RWPE2 (cell line): ENCODE results near the gene ELOVL6.

Experiments used
- ATAC-seq: fragments of 200-7000 bp; cut with Tn5 transposase; 3 replicates; pipeline ENCODE4 v1.9.1; 2021; ENCODE audit warnings: low read depth
- DNase-seq: peaks from one replicate; pipeline ENCODE4 v3.0.0-alpha.2; 2020; ENCODE audit warnings: low spot score
- H3K27ac ChIP-seq: fragments of 450-650 bp; 2 replicates; pipeline ENCODE4 v1.5.1; 2017; ENCODE audit warnings: mild to moderate bottlenecking; ENCODE audit not compliant: poor library complexity, severe bottlenecking
- H3K27me3 ChIP-seq: fragments of 250-450 bp; sonication (Bioruptor Pico); 2 replicates; pipeline ENCODE4 v1.5.1; 2021; ENCODE audit warnings: mild to moderate bottlenecking, moderate library complexity; ENCODE audit not compliant: insufficient read depth, poor library complexity, severe bottlenecking
- H3K36me3 ChIP-seq: fragments of 250-450 bp; sonication (Bioruptor Pico); 2 replicates; pipeline ENCODE4 v1.5.1; 2020; ENCODE audit warnings: low read depth, mild to moderate bottlenecking, moderate library complexity
- H3K4me1 ChIP-seq: fragments of 250-450 bp; sonication (Bioruptor Pico); 2 replicates; pipeline ENCODE4 v1.5.1; 2021; ENCODE audit warnings: mild to moderate bottlenecking, moderate library complexity; ENCODE audit not compliant: insufficient read depth, poor library complexity, severe bottlenecking
- H3K4me3 ChIP-seq: fragments of 250-450 bp; sonication (Bioruptor Pico); 2 replicates; pipeline ENCODE4 v1.5.1; 2021; ENCODE audit warnings: mild to moderate bottlenecking, moderate library complexity; ENCODE audit not compliant: severe bottlenecking
- H3K9me3 ChIP-seq: fragments of 250-450 bp; sonication (Bioruptor Pico); 2 replicates; pipeline ENCODE4 v1.5.1; 2021; ENCODE audit warnings: mild to moderate bottlenecking, moderate library complexity; ENCODE audit not compliant: severe bottlenecking
- CTCF ChIP-seq: fragments of 450-650 bp; IDR thresholded peaks from one replicate; pipeline ENCODE4 v1.5.1; 2017; ENCODE audit warnings: mild to moderate bottlenecking, moderate library complexity; ENCODE audit not compliant: poor library complexity, severe bottlenecking

ELOVL6 gene

DNA sequence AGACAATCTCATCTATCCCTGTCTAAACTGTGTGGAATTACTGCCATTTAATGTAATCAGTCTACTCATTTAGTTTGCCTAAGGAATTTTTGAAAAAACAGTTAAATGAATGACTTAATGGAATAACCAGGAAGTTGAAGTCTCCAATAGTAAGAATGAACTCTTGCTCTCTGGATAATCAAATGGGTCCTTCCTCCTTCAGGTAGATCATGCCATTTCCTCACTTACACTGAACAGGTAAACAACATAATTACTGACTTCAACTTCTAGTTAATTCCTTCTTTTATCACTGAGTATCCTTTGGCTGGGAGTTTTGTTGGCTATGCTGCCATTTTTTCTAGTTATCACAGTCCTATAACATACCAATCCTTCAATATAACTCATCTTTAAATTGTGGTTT is 56.0 kb downstream of the ELOVL6 start:
- Histone ChIP-seq H3K4me1 (no peaks in the 10 kb centered on the region), H3K4me3 (no peak overlapping the region), H3K9me3 (peaks cover 2% of the 10 kb centered on the region), H3K27me3 (no peaks in the 10 kb centered on the region), H3K27ac (no peak overlapping the region), H3K36me3 (peaks cover 23% of the 10 kb centered on the region)
- DNase-seq: no peak
- ATAC-seq: no peak
- no peak for TF ChIP-seq CTCF

GRCh38 chr4:110139815-110140214 is 58.6 kb downstream of the ELOVL6 start:
- TF ChIP-seq CTCF: no peak
- ATAC-seq (no peak), DNase-seq (no peak)
- Histone ChIP-seq H3K36me3 (peaks cover 23% of the 10 kb centered on the region), H3K4me3 (no peak overlapping the region), H3K4me1 (no peaks in the 10 kb centered on the region), H3K9me3 (peaks cover 2% of the 10 kb centered on the region), H3K27ac (no peak overlapping the region), H3K27me3 (no peaks in the 10 kb centered on the region)

- Histone ChIP-seq H3K4me3 (no peak overlapping the region), H3K4me1 (no peaks in the 10 kb centered on the region), H3K9me3 (peaks cover 2% of the 10 kb centered on the region), H3K27me3 (no peaks in the 10 kb centered on the region), H3K27ac (no peak overlapping the region), H3K36me3 (peaks cover 24% of the 10 kb centered on the region)
- ATAC-seq (no peak), DNase-seq (no peak)
- no peak for TF ChIP-seq CTCF
These were observed 59.3 kb downstream of the ELOVL6 start for GRCh38 chr4:110139111-110139510.

- ATAC-seq: no peak
These were observed 59.9 kb downstream of the ELOVL6 start for GRCh38 chr4:110138551-110138950.

GRCh38 chr4:110137829-110138228 is 60.6 kb downstream of the ELOVL6 start:
- no peak for ATAC-seq
- Histone ChIP-seq H3K4me1 (no peaks in the 10 kb centered on the region), H3K4me3 (no peak overlapping the region), H3K27me3 (no peaks in the 10 kb centered on the region), H3K36me3 (peaks cover 24% of the 10 kb centered on the region), H3K9me3 (peaks cover 2% of the 10 kb centered on the region), H3K27ac (no peak overlapping the region)
- DNase-seq: no peak
- TF ChIP-seq CTCF: no peak

More at GRCh38 chr4:110138551-110138950, 59.9 kb downstream of the ELOVL6 start:
- no peak for DNase-seq
- Histone ChIP-seq H3K4me3 (no peak overlapping the region), H3K36me3 (peaks cover 28% of the 10 kb centered on the region), H3K4me1 (no peaks in the 10 kb centered on the region), H3K27ac (no peak overlapping the region), H3K9me3 (peaks cover 2% of the 10 kb centered on the region), H3K27me3 (no peaks in the 10 kb centered on the region)
- TF ChIP-seq CTCF: no peak
